CD14-positive monocyte (primary cell): ENCODE results near the gene SULF2. TPM values are rescaled to one million over a fixed set of nuclear protein-coding genes. Genes with fewer than 3 reads are reported as not detected.
A peak's percentile ranks its signal among the peaks of the same experiment; 100 is the strongest.

Source experiments
- DNase-seq, 3 donors: peaks; one replicate each; pipeline ENCODE4 v3.0.0-alpha.2; 2011 to 2022
- H2AFZ ChIP-seq: 2 replicates; pipeline ENCODE4 v1.6.0; 2012; ENCODE audit warnings: mild to moderate bottlenecking, low read depth, low read length, inconsistent platforms; ENCODE audit not compliant: insufficient read depth, poor library complexity, severe bottlenecking
- H3K27ac ChIP-seq, 2 donors: 1 replicate in 1 of 2; 2 replicates in 1 of 2; pipeline ENCODE4 v1.5.1; 2012 to 2013; ENCODE audit warnings: low read length in 2 of 2, control low read depth in 1 of 2, inconsistent platforms in 1 of 2, low read depth in 1 of 2, mild to moderate bottlenecking in 1 of 2
- H3K27me3 ChIP-seq, 2 donors: one replicate each; pipeline versions ENCODE4 v1.6.0 to v1.6.1; 2011 to 2013; ENCODE audit warnings: low read length in 2 of 2; ENCODE audit not compliant: control insufficient read depth in 2 of 2, insufficient read depth in 2 of 2
- H3K36me3 ChIP-seq, 2 donors: replicated peaks in 1 of 2; 1 replicate in 1 of 2; 2 replicates in 1 of 2; pipeline versions ENCODE4 v1.5.1 to v1.6.1; 2012 to 2013; ENCODE audit warnings: low read length in 2 of 2, control low read depth in 1 of 2, inconsistent platforms in 1 of 2, mild to moderate bottlenecking in 1 of 2; ENCODE audit not compliant: insufficient read depth in 2 of 2, control insufficient read depth in 1 of 2
- H3K4me1 ChIP-seq, 2 donors: 1 replicate in 1 of 2; 2 replicates in 1 of 2; pipeline versions ENCODE4 v1.5.1 to v1.6.1; 2012 to 2013; ENCODE audit warnings: low read length in 2 of 2, control low read depth in 1 of 2, inconsistent platforms in 1 of 2, mild to moderate bottlenecking in 1 of 2, moderate library complexity in 1 of 2; ENCODE audit not compliant: insufficient read depth in 2 of 2, control insufficient read depth in 1 of 2
- H3K4me2 ChIP-seq: replicated peaks from 2 replicates; pipeline ENCODE3; 2012; ENCODE audit warnings: low read length, moderate library complexity, mild to moderate bottlenecking; ENCODE audit not compliant: poor library complexity, severe bottlenecking; ENCODE audit errors: extremely low read depth
- H3K4me3 ChIP-seq, 3 experiments: fragments of 200-600 bp in 1 of 3; sonication (generic) in 1 of 3; replicated peaks in 1 of 3; 1 replicate in 2 of 3; 2 replicates in 1 of 3; pipeline ENCODE4 v1.5.1; 2011 to 2013; ENCODE audit warnings: low read length in 3 of 3, mild to moderate bottlenecking in 3 of 3, control low read depth in 2 of 3, low read depth in 2 of 3, inconsistent platforms in 1 of 3, moderate library complexity in 1 of 3
- H3K79me2 ChIP-seq: 2 replicates; pipeline ENCODE4 v1.6.0; 2012; ENCODE audit warnings: mild to moderate bottlenecking, control low read depth, inconsistent platforms, low read length, moderate library complexity; ENCODE audit not compliant: insufficient read depth
- H3K9ac ChIP-seq: 2 replicates; pipeline ENCODE4 v1.6.0; 2017; ENCODE audit warnings: low read length, mild to moderate bottlenecking; ENCODE audit not compliant: insufficient read depth, poor library complexity, severe bottlenecking
- H3K9me3 ChIP-seq, 2 donors: replicated peaks in 1 of 2; 1 replicate in 1 of 2; 2 replicates in 1 of 2; pipeline versions ENCODE4 v1.5.1 to v1.6.1; 2012 to 2013; ENCODE audit warnings: low read length in 2 of 2, control low read depth in 1 of 2; ENCODE audit not compliant: control insufficient read depth in 1 of 2, insufficient read depth in 1 of 2
- H4K20me1 ChIP-seq: 2 replicates; pipeline ENCODE4 v1.6.0; 2012; ENCODE audit warnings: mild to moderate bottlenecking, low read length, control low read depth, moderate library complexity; ENCODE audit not compliant: insufficient read depth
- H3K27ac Mint-ChIP-seq, 7 donors: one replicate each; pipeline ENCODE4 v1.8.0; 2020; ENCODE audit warnings: mild to moderate bottlenecking in 7 of 7, mixed read lengths in 7 of 7, moderate library complexity in 6 of 7, inconsistent platforms in 2 of 7
- H3K27me3 Mint-ChIP-seq, 3 donors: one replicate each; pipeline ENCODE4 v1.8.0; 2021 to 2022; ENCODE audit warnings: low read depth in 3 of 3, mild to moderate bottlenecking in 3 of 3, mixed read lengths in 3 of 3, moderate library complexity in 3 of 3, inconsistent platforms in 1 of 3
- H3K36me3 Mint-ChIP-seq, 2 donors: one replicate each; pipeline ENCODE4 v1.8.0; 2020; ENCODE audit warnings: mixed read lengths in 2 of 2, inconsistent platforms in 1 of 2, mild to moderate bottlenecking in 1 of 2
- H3K4me1 Mint-ChIP-seq: one replicate; pipeline ENCODE4 v1.8.0; 2020; ENCODE audit warnings: mild to moderate bottlenecking, mixed read lengths
- H3K4me3 Mint-ChIP-seq, 2 donors: one replicate each; pipeline ENCODE4 v1.8.0; 2020; ENCODE audit warnings: mild to moderate bottlenecking in 2 of 2, mixed read lengths in 2 of 2, moderate library complexity in 1 of 2
- H3K9me3 Mint-ChIP-seq, 7 donors: one replicate each; pipeline ENCODE4 v1.8.0; 2020 to 2022; ENCODE audit warnings: mixed read lengths in 7 of 7, mild to moderate bottlenecking in 6 of 7, moderate library complexity in 6 of 7, inconsistent platforms in 2 of 7
- CTCF ChIP-seq: fragments of 200-600 bp; IDR thresholded peaks from one replicate; pipeline ENCODE4 v1.8.0; 2022; ENCODE audit warnings: antibody characterized with exemption, mild to moderate bottlenecking
- WGBS: methylation state at CpG from one replicate; pipeline ENCODE4 v1.1.5; 2013; ENCODE audit warnings: missing lambda C conversion rate; ENCODE audit not compliant: insufficient coverage; 5-methylcytosine and 5-hydroxymethylcytosine counted together
- intact Hi-C, 2 donors: fragments of 100-400 bp; cut with micrococcal nuclease; formaldehyde crosslinking; loops; one replicate each; pipeline versions ENCODE4 v1.15.0 to v1.15.1; 2023
- polyA plus RNA-seq, 3 donors: library from polyadenylated mRNA; depleted of rRNA in 1 of 3; unstranded in 2 of 3; stranded (reverse) in 1 of 3; fragments of 300-500 nt in 2 of 3; fragments of >200 nt in 1 of 3; fragmentation: Illumina TruSeq in 2 of 3; gene quantifications; 1 replicate in 2 of 3; 2 replicates in 1 of 3; pipeline ENCODE4 v1.2.3, GENCODE V29; 2012 to 2021

SULF2 gene
- polyA plus RNA-seq, 3 donors: 60.3 to 156 (median 75.5) TPM

GRCh38 chr20:47670913-47671312, 114.4 kb downstream of the SULF2 start:
- no peaks in the 10 kb centered on the region for H3K79me2 ChIP-seq
- H3K27me3 ChIP-seq: no peaks in the 10 kb centered on the region
- peaks cover 0 to 9% (median 4%) of the 10 kb centered on the region in 3 donors for H3K27me3 Mint-ChIP-seq
- no peaks in the 10 kb centered on the region for H3K4me1 Mint-ChIP-seq
- peak overlapping the region in 2 of 7 donors; percentile 43 to 50 for H3K27ac Mint-ChIP-seq
- no peak overlapping the region for H2AFZ ChIP-seq
- H4K20me1 ChIP-seq: peaks cover 95% of the 10 kb centered on the region
- DNase-seq: no peak
- 100% methylated on average over 4 of the region's 10 CpGs for WGBS
- H3K4me2 ChIP-seq: no peak overlapping the region
- H3K4me3 Mint-ChIP-seq: no peak overlapping the region
- H3K4me3 ChIP-seq: no peak overlapping the region
- H3K9ac ChIP-seq: no peak overlapping the region
- H3K27ac ChIP-seq: no peak overlapping the region
- intact Hi-C loops: no loop called here
- H3K9me3 Mint-ChIP-seq: peaks cover 0 to 2% (median 0%) of the 10 kb centered on the region in 7 donors
- H3K36me3 ChIP-seq: peaks cover 74 to 98% of the 10 kb centered on the region in 2 donors
- H3K9me3 ChIP-seq: no peaks in the 10 kb centered on the region
- no peaks in the 10 kb centered on the region for H3K4me1 ChIP-seq
- TF ChIP-seq CTCF: no peak
- peaks cover 93 to 98% of the 10 kb centered on the region in 2 donors for H3K36me3 Mint-ChIP-seq

- Mint-ChIP-seq H3K27ac (peak overlapping the region in 1 of 7 donors; percentile 53), H3K36me3 (peaks cover 95 to 98% of the 10 kb centered on the region in 2 donors), H3K4me1 (no peaks in the 10 kb centered on the region), H3K27me3 (peaks cover 0 to 9% (median 4%) of the 10 kb centered on the region in 3 donors), H3K9me3 (peaks cover 0 to 2% (median 0%) of the 10 kb centered on the region in 7 donors), H3K4me3 (no peak overlapping the region)
- no peak overlapping the region for H3K4me3 ChIP-seq
- intact Hi-C loops: no loop called here
- H4K20me1 ChIP-seq: peaks cover 95% of the 10 kb centered on the region
- H3K79me2 ChIP-seq: no peaks in the 10 kb centered on the region
- H3K36me3 ChIP-seq: peaks cover 75 to 98% of the 10 kb centered on the region in 2 donors
- TF ChIP-seq CTCF: no peak
- H2AFZ ChIP-seq: no peak overlapping the region
- no peaks in the 10 kb centered on the region for H3K27me3 ChIP-seq
- no peak for DNase-seq
- no peak overlapping the region for H3K27ac ChIP-seq
- H3K4me2 ChIP-seq: no peak overlapping the region
- H3K9me3 ChIP-seq: no peaks in the 10 kb centered on the region
- no peak overlapping the region for H3K9ac ChIP-seq
- H3K4me1 ChIP-seq: no peaks in the 10 kb centered on the region
- 96% methylated on average over 12 of the region's 22 CpGs for WGBS
These were observed 115.1 kb downstream of the SULF2 start for GRCh38 chr20:47669927-47670890.
